GM04503 (cell line): ENCODE data around the gene LITAFD.
"Not testable (repeated sequence)": the region's sequence is repeated elsewhere in the genome, so short reads cannot be mapped to it uniquely, and the experiment has no call there.

Source experiments
- DNase-seq: peaks from one replicate; pipeline ENCODE4 v3.0.0-alpha.2; 2012; ENCODE audit warnings: low read depth

The LITAFD gene

GRCh38 chr16:8882041-8882617 is at the start of gene LITAFD:
LITAFD (plus strand) TSS chr16:8882351; CDS start chr16:8884356, 2,005 bp downstream.
- no peak for DNase-seq

GRCh38 chr16:8832717-8833105 is 49.4 kb upstream of the LITAFD start:
- no peak for DNase-seq

- DNase-seq: not testable (repeated sequence)
Observed at GRCh38 chr16:8836797-8837196, 45.4 kb upstream of the LITAFD start.

- not testable (repeated sequence) for DNase-seq
Observed at GRCh38 chr16:8837594-8837993, 44.6 kb upstream of the LITAFD start.

GRCh38 chr16:8842016-8842415 is 40.1 kb upstream of the LITAFD start:
- peak; percentile 31 for DNase-seq

- DNase-seq: not testable (repeated sequence)
Observed at GRCh38 chr16:8843296-8843695, 38.9 kb upstream of the LITAFD start.

- DNase-seq: no peak
Observed at GRCh38 chr16:8845699-8846298, 36.4 kb upstream of the LITAFD start.

GRCh38 chr16:8846401-8846932 is 35.7 kb upstream of the LITAFD start:
- DNase-seq: no peak

GRCh38 chr16:8847145-8847544 is 35.0 kb upstream of the LITAFD start:
- DNase-seq: no peak

- no peak for DNase-seq
Observed at GRCh38 chr16:8847623-8848022, 34.5 kb upstream of the LITAFD start.

- DNase-seq: no peak
Observed at GRCh38 chr16:8848231-8848938, 33.8 kb upstream of the LITAFD start.

- DNase-seq: peak; percentile 62
Observed at GRCh38 chr16:8848939-8849391, 33.2 kb upstream of the LITAFD start.

- DNase-seq: no peak
Observed at GRCh38 chr16:8849411-8850011, 32.6 kb upstream of the LITAFD start.

- peak; percentile 57 for DNase-seq
Observed at GRCh38 chr16:8850279-8850885, 31.8 kb upstream of the LITAFD start.

GRCh38 chr16:8851761-8852403 is 30.3 kb upstream of the LITAFD start:
- DNase-seq: no peak

- no peak for DNase-seq
Observed at GRCh38 chr16:8852534-8852933, 29.6 kb upstream of the LITAFD start.

- no peak for DNase-seq
Observed at GRCh38 chr16:8853150-8853549, 29.0 kb upstream of the LITAFD start.

- no peak for DNase-seq
Observed at GRCh38 chr16:8853611-8854010, 28.5 kb upstream of the LITAFD start.

- DNase-seq: no peak
Observed at GRCh38 chr16:8854298-8854948, 27.7 kb upstream of the LITAFD start.

- no peak for DNase-seq
Observed at GRCh38 chr16:8855051-8855786, 26.9 kb upstream of the LITAFD start.
